Measurements from ENCODE around the gene DNAAF5. TPM values are rescaled to one million over a fixed set of nuclear protein-coding genes. Genes with fewer than 3 reads are reported as not detected.

DNAAF5 gene
- 10 to 100 TPM; 22.3 to 27.5 TPM for total RNA-seq

- H3K27ac Mint-ChIP-seq = peak within 1 kb of the TSS; percentile 77
- DNase-seq (peak; percentile 91), ATAC-seq (peak; percentile 92)
- no peaks in the 10 kb centered on the region for H3K27me3 Mint-ChIP-seq
- peaks cover 28% of the 10 kb centered on the region for H3K4me1 Mint-ChIP-seq
- peak within 1 kb of the TSS; percentile 72 for H3K4me3 Mint-ChIP-seq
- CTCF ChIA-PET = interaction anchor here (0.6 to 1.5 kb wide), 3 partner anchors 10 to 147 kb away, joined by 3 to 5 read pairs (median 3); no protein-coding TSS in a partner anchor
- peaks cover 15% of the 10 kb centered on the region for H3K9me3 Mint-ChIP-seq (ENCODE audit: low read depth)
- H3K36me3 Mint-ChIP-seq = peaks cover 44% of the 10 kb centered on the region
Observed at GRCh38 chr7:726084-726853, at the start of gene DNAAF5. Gene DNAAF5 (plus strand): TSS chr7:726699. CDS start chr7:726721, 22 bp downstream.

GRCh38 chr7:676972-677385, 49.5 kb upstream of the DNAAF5 start:
- Mint-ChIP-seq H3K27me3 (no peaks in the 10 kb centered on the region), H3K36me3 (peaks cover 58% of the 10 kb centered on the region), H3K9me3 (ENCODE audit: low read depth) (peaks cover 15% of the 10 kb centered on the region), H3K4me1 (no peaks in the 10 kb centered on the region), H3K4me3 (no peak overlapping the region), H3K27ac (no peak overlapping the region)
- CTCF ChIA-PET = no interaction called here
- no peak for DNase-seq
- ATAC-seq = no peak

GRCh38 chr7:680411-681127, 45.9 kb upstream of the DNAAF5 start:
- Mint-ChIP-seq H3K9me3 (ENCODE audit: low read depth) (peaks cover 16% of the 10 kb centered on the region), H3K27ac (no peak overlapping the region), H3K36me3 (peaks cover 62% of the 10 kb centered on the region), H3K4me3 (no peak overlapping the region), H3K27me3 (no peaks in the 10 kb centered on the region), H3K4me1 (no peaks in the 10 kb centered on the region)
- CTCF ChIA-PET = no interaction called here
- DNase-seq (no peak), ATAC-seq (no peak)

DNA sequence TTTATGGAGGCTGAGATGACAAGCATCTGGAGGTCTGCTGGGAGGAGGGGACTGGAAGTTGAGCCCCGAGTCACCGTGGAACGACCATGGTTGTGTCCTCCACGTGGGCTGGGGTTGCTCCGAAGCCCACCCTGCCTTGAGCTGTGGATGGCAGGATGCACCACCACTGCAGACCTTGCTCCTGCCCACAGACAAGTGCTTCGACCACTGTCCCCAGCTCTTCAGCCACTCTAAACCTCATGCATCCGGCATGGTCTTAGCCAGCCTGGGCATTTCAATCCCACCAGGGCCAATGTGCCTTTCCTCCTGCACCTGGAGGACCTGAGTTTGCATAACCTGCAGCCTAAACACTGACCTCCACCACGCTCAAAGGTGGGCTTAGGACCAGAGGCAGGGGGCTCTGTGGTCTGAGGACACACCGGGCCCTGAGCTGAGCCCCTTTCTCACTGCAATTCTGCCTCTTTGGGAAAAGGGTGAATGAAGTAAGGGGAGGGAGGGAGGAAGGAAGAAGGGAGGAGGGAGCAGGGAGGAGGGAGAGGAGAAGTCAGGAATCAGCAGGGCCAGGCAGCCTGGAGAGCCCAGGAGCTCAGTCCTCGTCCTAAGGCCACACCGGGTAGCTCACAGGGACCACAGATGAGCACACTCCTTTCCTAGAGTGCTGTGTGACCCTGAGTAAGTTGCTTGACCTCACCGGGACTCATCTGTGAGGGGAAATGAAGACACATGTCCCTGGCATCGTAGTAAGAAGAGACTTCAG, 44.8 kb upstream of the DNAAF5 start:
- CTCF ChIA-PET = no interaction called here
- H3K4me3 Mint-ChIP-seq = no peak overlapping the region

DNA sequence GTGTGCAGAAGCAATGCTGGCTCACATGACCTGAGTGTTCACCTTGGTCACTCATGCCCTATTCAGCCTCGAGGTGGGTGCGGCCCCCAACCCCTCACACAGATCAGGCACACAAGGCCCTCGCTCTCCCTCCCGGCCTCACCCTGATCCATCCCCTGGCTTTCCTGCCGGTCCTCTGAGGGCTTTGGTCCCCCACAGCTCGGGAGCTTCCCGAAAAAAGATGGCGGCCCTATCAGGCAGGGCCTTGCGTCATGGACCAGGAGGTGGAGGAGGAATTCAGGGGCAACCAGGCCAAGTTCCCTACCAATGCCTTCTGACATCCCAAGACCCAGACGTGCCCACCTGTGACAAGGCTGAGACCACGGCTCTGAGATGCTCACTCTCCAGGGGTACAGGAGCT, 43.7 kb upstream of the DNAAF5 start:
- H3K36me3 Mint-ChIP-seq = peaks cover 60% of the 10 kb centered on the region
- H3K9me3 Mint-ChIP-seq (ENCODE audit: low read depth) = peaks cover 27% of the 10 kb centered on the region
- no peak overlapping the region for H3K4me3 Mint-ChIP-seq
- DNase-seq = no peak
- no peaks in the 10 kb centered on the region for H3K4me1 Mint-ChIP-seq
- no peak for ATAC-seq
- CTCF ChIA-PET = no interaction called here
- H3K27me3 Mint-ChIP-seq = no peaks in the 10 kb centered on the region
- H3K27ac Mint-ChIP-seq = no peak overlapping the region

More for the DNA sequence above, 44.8 kb upstream of the DNAAF5 start:
- no peak for DNase-seq
- no peak for ATAC-seq
- H3K27ac Mint-ChIP-seq = no peak overlapping the region
- H3K27me3 Mint-ChIP-seq = no peaks in the 10 kb centered on the region
- H3K4me1 Mint-ChIP-seq = no peaks in the 10 kb centered on the region
- peaks cover 18% of the 10 kb centered on the region for H3K9me3 Mint-ChIP-seq (ENCODE audit: low read depth)
- peaks cover 58% of the 10 kb centered on the region for H3K36me3 Mint-ChIP-seq

- peaks cover 59% of the 10 kb centered on the region for H3K36me3 Mint-ChIP-seq
- DNase-seq (no peak), ATAC-seq (no peak)
- H3K27me3 Mint-ChIP-seq = no peaks in the 10 kb centered on the region
- peaks cover 31% of the 10 kb centered on the region for H3K9me3 Mint-ChIP-seq (ENCODE audit: low read depth)
- no peaks in the 10 kb centered on the region for H3K4me1 Mint-ChIP-seq
- H3K27ac Mint-ChIP-seq = no peak overlapping the region
- CTCF ChIA-PET = no interaction called here
- no peak overlapping the region for H3K4me3 Mint-ChIP-seq
Observed at GRCh38 chr7:683526-684205, 42.8 kb upstream of the DNAAF5 start.

DNA sequence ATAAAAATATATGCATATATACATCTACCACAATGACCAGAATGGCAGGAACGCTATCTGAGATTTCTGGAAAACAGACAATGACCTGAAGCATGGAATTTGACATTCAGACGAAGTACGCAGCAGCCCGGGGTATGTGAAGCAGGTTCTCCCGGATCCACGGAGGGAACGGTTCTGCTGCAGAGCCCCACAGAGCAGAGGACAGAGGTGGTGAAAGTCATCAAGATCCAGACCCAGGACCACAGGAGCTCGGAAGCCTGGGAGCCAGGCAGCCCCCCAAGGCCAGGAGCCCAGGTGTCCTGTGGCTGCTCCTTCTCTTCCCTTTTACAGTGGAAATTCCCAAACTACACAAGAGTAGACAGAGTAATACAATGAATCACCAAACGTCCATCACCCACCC, 42.1 kb upstream of the DNAAF5 start:
- no peak overlapping the region for H3K27ac Mint-ChIP-seq
- CTCF ChIA-PET = no interaction called here
- H3K9me3 Mint-ChIP-seq (ENCODE audit: low read depth) = peaks cover 33% of the 10 kb centered on the region
- DNase-seq (no peak), ATAC-seq (no peak)
- H3K4me3 Mint-ChIP-seq = no peak overlapping the region
- H3K36me3 Mint-ChIP-seq = peaks cover 58% of the 10 kb centered on the region
- no peaks in the 10 kb centered on the region for H3K27me3 Mint-ChIP-seq
- no peaks in the 10 kb centered on the region for H3K4me1 Mint-ChIP-seq

GRCh38 chr7:685540-685939, 41.0 kb upstream of the DNAAF5 start:
- H3K9me3 Mint-ChIP-seq (ENCODE audit: low read depth) = peaks cover 33% of the 10 kb centered on the region
- CTCF ChIA-PET = no interaction called here
- no peak overlapping the region for H3K4me3 Mint-ChIP-seq
- ATAC-seq = no peak
- no peaks in the 10 kb centered on the region for H3K4me1 Mint-ChIP-seq
- H3K27ac Mint-ChIP-seq = no peak overlapping the region
- H3K27me3 Mint-ChIP-seq = no peaks in the 10 kb centered on the region
- H3K36me3 Mint-ChIP-seq = peaks cover 60% of the 10 kb centered on the region
- no peak for DNase-seq

- Mint-ChIP-seq H3K4me1 (no peaks in the 10 kb centered on the region), H3K4me3 (no peak overlapping the region), H3K27me3 (no peaks in the 10 kb centered on the region), H3K27ac (no peak overlapping the region), H3K36me3 (peaks cover 38% of the 10 kb centered on the region), H3K9me3 (ENCODE audit: low read depth) (peaks cover 27% of the 10 kb centered on the region)
- CTCF ChIA-PET = no interaction called here
- ATAC-seq (no peak), DNase-seq (no peak)
Observed at GRCh38 chr7:690478-691360, 35.8 kb upstream of the DNAAF5 start.

DNA sequence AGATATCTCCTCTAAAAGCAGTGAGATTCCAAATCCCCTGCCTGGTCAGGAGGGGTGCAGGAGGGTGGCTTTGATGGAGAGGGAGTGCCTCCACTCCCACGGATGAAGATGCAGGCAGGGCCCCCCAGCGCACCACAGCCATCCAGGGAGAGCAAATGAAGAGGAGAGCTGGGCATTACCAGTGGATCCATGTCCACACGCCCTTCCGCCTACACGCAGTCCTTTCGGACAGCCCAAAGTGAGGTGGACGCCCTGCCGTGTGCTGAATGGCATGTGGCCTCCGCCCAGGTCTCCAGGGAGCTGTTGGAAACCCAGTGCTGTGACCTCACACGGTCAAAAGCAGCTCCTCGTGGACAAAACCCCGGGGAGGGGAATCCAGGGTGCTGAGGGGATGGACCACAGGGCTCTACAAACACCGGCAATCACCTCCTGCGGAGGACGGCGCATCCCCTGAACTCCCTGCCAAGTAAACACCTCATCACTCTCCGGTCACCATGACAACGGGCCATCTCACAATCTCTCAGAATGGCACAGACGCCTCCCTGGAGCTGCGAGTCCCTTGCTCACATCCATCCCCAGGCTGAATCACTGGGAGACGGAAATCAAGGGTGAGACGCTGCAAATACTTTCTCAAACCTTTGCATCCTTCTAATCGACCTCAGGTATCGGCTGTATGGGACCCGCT, 35.0 kb upstream of the DNAAF5 start:
- Mint-ChIP-seq H3K4me3 (no peak overlapping the region), H3K27me3 (no peaks in the 10 kb centered on the region), H3K9me3 (ENCODE audit: low read depth) (peaks cover 26% of the 10 kb centered on the region), H3K4me1 (no peaks in the 10 kb centered on the region), H3K27ac (no peak overlapping the region), H3K36me3 (peaks cover 35% of the 10 kb centered on the region)
- ATAC-seq (no peak), DNase-seq (no peak)
- CTCF ChIA-PET = no interaction called here

GRCh38 chr7:693280-693679, 33.2 kb upstream of the DNAAF5 start:
- CTCF ChIA-PET = no interaction called here
- H3K27me3 Mint-ChIP-seq = no peaks in the 10 kb centered on the region
- H3K4me1 Mint-ChIP-seq = no peaks in the 10 kb centered on the region
- DNase-seq (no peak), ATAC-seq (no peak)
- H3K36me3 Mint-ChIP-seq = peaks cover 26% of the 10 kb centered on the region
- no peak overlapping the region for H3K27ac Mint-ChIP-seq
- H3K4me3 Mint-ChIP-seq = no peak overlapping the region
- H3K9me3 Mint-ChIP-seq (ENCODE audit: low read depth) = peaks cover 15% of the 10 kb centered on the region

DNA sequence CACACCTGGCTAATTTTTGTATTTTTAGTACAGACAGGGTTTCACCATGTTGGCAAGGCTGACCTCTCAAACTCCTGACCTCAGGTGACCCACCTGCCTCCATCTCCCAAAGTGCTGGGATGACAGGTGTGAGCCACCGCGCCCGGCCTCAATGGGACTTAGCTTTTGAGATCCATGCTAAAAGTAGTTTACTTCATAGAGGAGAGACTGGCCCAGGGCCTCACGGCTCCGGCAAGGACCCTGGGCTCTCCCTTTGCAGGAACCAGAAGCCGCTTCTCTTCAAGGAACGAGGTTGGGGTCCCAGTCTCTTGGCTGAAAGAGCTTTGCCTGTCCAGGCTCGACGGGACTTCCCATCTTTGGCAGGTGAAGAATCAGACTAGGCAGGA, 30.1 kb upstream of the DNAAF5 start:
- H3K27ac Mint-ChIP-seq = no peak overlapping the region
- DNase-seq = no peak
- H3K36me3 Mint-ChIP-seq = peaks cover 19% of the 10 kb centered on the region
- peaks cover 9% of the 10 kb centered on the region for H3K9me3 Mint-ChIP-seq (ENCODE audit: low read depth)
- H3K27me3 Mint-ChIP-seq = no peaks in the 10 kb centered on the region
- H3K4me3 Mint-ChIP-seq = no peak overlapping the region
- no peaks in the 10 kb centered on the region for H3K4me1 Mint-ChIP-seq
- ATAC-seq = no peak
- CTCF ChIA-PET = no interaction called here
